GM20431 (cell line): ENCODE measurements around the gene TRPV6.

Source experiments
- in situ Hi-C: fragments of 300-500 bp; cut with MseI, MboI; formaldehyde crosslinking; loops from one replicate; pipeline ENCODE4 v1.15.0; 2020; ENCODE audit warnings: low sequenced_read_pairs; ENCODE audit not compliant: unreplicated experiment

The TRPV6 gene

GRCh38 chr7:142889816-142890215 is 4.3 kb upstream of the TRPV6 start:
- in situ Hi-C loops = loop anchor here (25.0 kb wide), 1 partner anchor 322 kb away; the partner anchor contains the start of gene TAS2R40

- in situ Hi-C loops = loop anchor here (25.0 kb wide), 1 partner anchor 325 kb away; the partner anchor contains the start of gene TAS2R40
These were observed 1.9 kb upstream of the TRPV6 start for GRCh38 chr7:142887282-142888015.

- in situ Hi-C loops = loop anchor here (25.0 kb wide), 1 partner anchor 325 kb away; the partner anchor contains the start of gene TAS2R40
These were observed 1.3 kb upstream of the TRPV6 start for GRCh38 chr7:142886866-142887265.

- in situ Hi-C loops = loop anchor here (25.0 kb wide), 1 partner anchor 328 kb away; the partner anchor contains the start of gene TAS2R40
These were observed 1.3 kb downstream of the TRPV6 start for GRCh38 chr7:142884286-142884640.

- in situ Hi-C loops = loop anchor here (25.0 kb wide), 1 partner anchor 329 kb away; the partner anchor contains the start of gene TAS2R40
These were observed 1.8 kb downstream of the TRPV6 start for GRCh38 chr7:142883571-142884285.

- in situ Hi-C loops = loop anchor here (25.0 kb wide), 1 partner anchor 329 kb away; the partner anchor contains the start of gene TAS2R40
These were observed 2.4 kb downstream of the TRPV6 start for GRCh38 chr7:142883145-142883544.

- in situ Hi-C loops = loop anchor here (25.0 kb wide), 1 partner anchor 330 kb away; the partner anchor contains the start of gene TAS2R40
These were observed 3.2 kb downstream of the TRPV6 start for GRCh38 chr7:142882338-142882678.

- in situ Hi-C loops = loop anchor here (25.0 kb wide), 1 partner anchor 331 kb away; the partner anchor contains the start of gene TAS2R40
These were observed 3.8 kb downstream of the TRPV6 start for GRCh38 chr7:142881586-142882337.

- in situ Hi-C loops = loop anchor here (25.0 kb wide), 1 partner anchor 331 kb away; the partner anchor contains the start of gene TAS2R40
These were observed 4.6 kb downstream of the TRPV6 start for GRCh38 chr7:142880876-142881505.

GRCh38 chr7:142879060-142879459 is 6.5 kb downstream of the TRPV6 start:
- in situ Hi-C loops = loop anchor here (25.0 kb wide), 1 partner anchor 333 kb away; the partner anchor contains the start of gene TAS2R40

- in situ Hi-C loops = loop anchor here (25.0 kb wide), 1 partner anchor 334 kb away; the partner anchor contains the start of gene TAS2R40
These were observed 7.2 kb downstream of the TRPV6 start for GRCh38 chr7:142878315-142878714.

GRCh38 chr7:142876991-142877910 is 8.3 kb downstream of the TRPV6 start:
- in situ Hi-C loops = loop anchor here (25.0 kb wide), 1 partner anchor 335 kb away; the partner anchor contains the start of gene TAS2R40

GRCh38 chr7:142876236-142876960 is 9.1 kb downstream of the TRPV6 start:
- in situ Hi-C loops = loop anchor here (25.0 kb wide), 1 partner anchor 336 kb away; the partner anchor contains the start of gene TAS2R40

GRCh38 chr7:142875456-142875855 is 10.1 kb downstream of the TRPV6 start:
- in situ Hi-C loops = loop anchor here (25.0 kb wide), 1 partner anchor 337 kb away; the partner anchor contains the start of gene TAS2R40

- in situ Hi-C loops = loop anchor here (25.0 kb wide), 1 partner anchor 337 kb away; the partner anchor contains the start of gene TAS2R40
These were observed 10.7 kb downstream of the TRPV6 start for GRCh38 chr7:142874837-142875236.

GRCh38 chr7:142874409-142874808 is 11.1 kb downstream of the TRPV6 start:
- in situ Hi-C loops = no loop called here

GRCh38 chr7:142873871-142874270 is 11.7 kb downstream of the TRPV6 start:
- in situ Hi-C loops = no loop called here
